HG02798 (cell line): ENCODE results near the gene UBE2D2.
"Not testable (repeated sequence)": the region's sequence is repeated elsewhere in the genome, so short reads cannot be mapped to it uniquely, and the experiment has no call there.

Experiments
- ATAC-seq: cut with Tn5 transposase; IDR thresholded peaks from one replicate; pipeline ENCODE4 v1.9.1; 2021; ENCODE audit warnings: mild to moderate bottlenecking; ENCODE audit not compliant: unreplicated experiment, poor library complexity

UBE2D2 gene

GRCh38 chr5:139546593-139546992 lies 14.5 kb upstream of the UBE2D2 start:
- ATAC-seq = not testable (repeated sequence)

- ATAC-seq = no peak
Observed at GRCh38 chr5:139549162-139549894, 11.8 kb upstream of the UBE2D2 start.

- not testable (repeated sequence) for ATAC-seq
Observed at GRCh38 chr5:139550051-139550872, 10.9 kb upstream of the UBE2D2 start.

- ATAC-seq = no peak
Observed at GRCh38 chr5:139551191-139551889, 9.8 kb upstream of the UBE2D2 start.

- no peak for ATAC-seq
Observed at GRCh38 chr5:139552893-139553575, 8.1 kb upstream of the UBE2D2 start.

- ATAC-seq = no peak
Observed at GRCh38 chr5:139554264-139554663, 6.9 kb upstream of the UBE2D2 start.

GRCh38 chr5:139557811-139558210 lies 3.3 kb upstream of the UBE2D2 start:
- no peak for ATAC-seq

GRCh38 chr5:139561655-139562451 lies 714 bp downstream of the UBE2D2 start:
- peak; percentile 22 for ATAC-seq

- ATAC-seq = no peak
Observed at GRCh38 chr5:139562847-139563246, 1.7 kb downstream of the UBE2D2 start.

- ATAC-seq = peak; percentile 27
Observed at GRCh38 chr5:139565411-139566305, 4.5 kb downstream of the UBE2D2 start.

GRCh38 chr5:139566611-139567010 lies 5.5 kb downstream of the UBE2D2 start:
- no peak for ATAC-seq

GRCh38 chr5:139569270-139569955 lies 8.3 kb downstream of the UBE2D2 start:
- no peak for ATAC-seq

GRCh38 chr5:139571543-139571942 lies 10.4 kb downstream of the UBE2D2 start:
- ATAC-seq = no peak

- no peak for ATAC-seq
Observed at GRCh38 chr5:139571966-139572365, 10.8 kb downstream of the UBE2D2 start.

- ATAC-seq = no peak
Observed at GRCh38 chr5:139574641-139575312, 13.6 kb downstream of the UBE2D2 start.

GRCh38 chr5:139575313-139575646 lies 14.1 kb downstream of the UBE2D2 start:
- ATAC-seq = no peak

- ATAC-seq = peak; percentile 26
Observed at GRCh38 chr5:139575751-139576150, 14.6 kb downstream of the UBE2D2 start.
